Suprapubic skin (tissue), 4 donors: ENCODE data around the gene SPDYE6.
"Not testable (repeated sequence)": the region's sequence is repeated elsewhere in the genome, so short reads cannot be mapped to it uniquely, and the experiment has no call there.

ENCODE experiments used
- CTCF ChIP-seq, 2 donors: fragments of 200-600 bp in 1 of 2; fragments of 450-650 bp in 1 of 2; sonication (generic) in 1 of 2; IDR thresholded peaks; one replicate each; pipeline ENCODE4 v1.5.1; 2016 to 2019; ENCODE audit warnings: antibody characterized with exemption in 2 of 2, mild to moderate bottlenecking in 1 of 2, moderate library complexity in 1 of 2
- EP300 ChIP-seq: sonication (generic); formaldehyde crosslinking; IDR thresholded peaks from one replicate; pipeline ENCODE4 v1.6.1; 2017; ENCODE audit warnings: antibody characterized with exemption
- POLR2A ChIP-seq, 2 donors: fragments of 450-650 bp; IDR thresholded peaks; one replicate each; pipeline ENCODE4 v1.6.1; 2017; ENCODE audit warnings: antibody characterized with exemption in 2 of 2, mild to moderate bottlenecking in 2 of 2, moderate library complexity in 2 of 2
- POLR2AphosphoS5 ChIP-seq, 3 donors: sonication (generic); formaldehyde crosslinking; IDR thresholded peaks; one replicate each; pipeline ENCODE4 v1.6.1; 2017; ENCODE audit warnings: antibody characterized with exemption in 3 of 3

GRCh38 chr7:102380837-102381236, 24.6 kb upstream of the SPDYE6 start:
- not testable (repeated sequence) for TF ChIP-seq POLR2AphosphoS5 (IDR thresholded peaks at IDR 0.05); CTCF (IDR thresholded peaks at IDR 0.05); POLR2A (IDR thresholded peaks at IDR 0.05); EP300
